ENCODE results near the gene ZNFX1.
"Not testable (repeated sequence)": the region's sequence is repeated elsewhere in the genome, so short reads cannot be mapped to it uniquely, and the experiment has no call there.

Gene ZNFX1

DNA sequence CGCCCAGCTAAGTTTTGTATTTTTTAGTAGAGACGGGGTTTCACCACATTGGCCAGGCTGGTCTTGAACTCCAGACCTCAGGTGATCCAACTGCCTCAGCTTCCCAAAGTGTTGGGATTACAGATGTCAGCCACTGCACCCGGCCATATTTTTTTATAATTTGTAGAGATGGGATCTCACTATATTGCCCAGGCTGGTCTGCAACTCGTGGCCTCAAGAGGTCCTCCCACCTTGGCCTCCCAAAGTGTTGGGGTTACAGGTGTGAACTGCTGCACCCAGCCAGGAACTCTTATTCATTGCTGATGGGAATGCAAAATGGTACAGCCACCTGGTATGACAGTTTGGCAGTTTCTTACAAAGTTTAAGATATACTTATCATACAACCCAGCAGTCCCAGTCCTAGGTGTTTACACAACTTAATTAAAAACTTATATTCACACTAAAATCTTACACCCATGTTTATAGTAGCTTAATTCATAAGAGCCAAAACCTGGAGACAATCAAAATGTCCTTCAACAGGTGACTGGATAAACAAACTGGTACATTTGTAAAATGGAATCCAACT lies 78.0 kb downstream of the ZNFX1 start:
- DNase-seq, result no peak

DNA sequence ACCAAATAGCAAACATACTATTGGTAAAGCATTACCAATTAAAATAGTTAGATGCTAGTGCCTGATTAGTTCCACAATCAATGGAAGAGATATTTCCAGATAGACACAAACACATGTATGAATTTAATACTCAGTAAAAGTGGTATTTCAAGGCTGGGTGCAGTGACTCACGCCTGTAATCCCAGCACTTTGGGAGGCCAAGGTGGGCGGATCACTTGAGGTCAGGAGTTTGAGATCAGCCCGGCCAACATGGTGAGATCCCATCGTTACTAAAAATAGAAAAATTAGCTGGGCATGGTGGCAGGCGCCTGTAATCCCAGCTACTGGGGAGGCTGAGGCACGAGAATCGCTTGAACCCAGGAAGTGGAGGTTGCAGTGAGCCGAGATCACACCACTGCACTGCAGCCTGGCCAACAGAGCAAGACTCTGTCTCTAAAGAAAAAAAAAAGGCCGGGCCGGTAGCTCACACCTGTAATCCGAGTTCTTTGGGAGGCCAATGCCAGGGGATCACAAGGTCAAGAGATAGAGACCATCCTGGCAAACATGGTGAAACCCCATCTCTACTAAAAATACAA lies 84.8 kb downstream of the ZNFX1 start:
- not testable (repeated sequence) for DNase-seq
